ENCODE data around the gene TPM2.

DNA sequence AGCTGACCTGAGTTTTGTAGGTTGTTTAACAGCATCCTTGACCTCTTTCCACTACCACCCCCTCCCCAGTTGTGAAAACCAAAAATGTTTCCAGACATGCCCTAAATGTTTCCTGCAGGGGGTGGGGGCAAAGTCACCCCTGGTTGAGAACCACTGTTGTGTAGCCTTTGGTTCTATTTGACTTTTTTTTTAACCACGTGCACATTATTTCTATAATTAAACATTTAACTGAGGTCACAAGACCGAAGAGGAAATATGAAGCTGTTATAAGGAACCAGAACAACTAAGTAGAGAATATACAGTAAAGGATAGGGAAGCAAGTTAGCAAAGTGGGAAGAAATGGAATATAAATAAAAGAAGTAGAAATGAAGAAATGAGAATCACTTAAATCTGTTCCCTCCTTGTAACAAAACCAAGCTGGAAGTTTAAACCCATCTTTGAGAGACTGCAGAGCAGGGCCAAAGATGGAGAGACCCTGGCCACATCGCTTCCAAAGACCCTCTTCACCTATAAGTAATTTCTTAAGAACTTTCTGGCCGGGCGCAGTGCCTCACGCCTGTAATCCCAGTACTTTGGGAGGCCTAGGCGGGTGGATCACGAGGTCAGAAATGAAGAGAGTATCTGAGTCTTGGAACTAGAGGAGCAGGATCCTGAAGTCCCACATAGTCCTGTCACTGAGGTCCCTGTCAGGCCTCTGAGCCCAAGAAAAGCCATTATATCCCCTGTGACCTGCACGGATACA is 53.4 kb downstream of the TPM2 start:
- TF ChIP-seq, protein P1, sequence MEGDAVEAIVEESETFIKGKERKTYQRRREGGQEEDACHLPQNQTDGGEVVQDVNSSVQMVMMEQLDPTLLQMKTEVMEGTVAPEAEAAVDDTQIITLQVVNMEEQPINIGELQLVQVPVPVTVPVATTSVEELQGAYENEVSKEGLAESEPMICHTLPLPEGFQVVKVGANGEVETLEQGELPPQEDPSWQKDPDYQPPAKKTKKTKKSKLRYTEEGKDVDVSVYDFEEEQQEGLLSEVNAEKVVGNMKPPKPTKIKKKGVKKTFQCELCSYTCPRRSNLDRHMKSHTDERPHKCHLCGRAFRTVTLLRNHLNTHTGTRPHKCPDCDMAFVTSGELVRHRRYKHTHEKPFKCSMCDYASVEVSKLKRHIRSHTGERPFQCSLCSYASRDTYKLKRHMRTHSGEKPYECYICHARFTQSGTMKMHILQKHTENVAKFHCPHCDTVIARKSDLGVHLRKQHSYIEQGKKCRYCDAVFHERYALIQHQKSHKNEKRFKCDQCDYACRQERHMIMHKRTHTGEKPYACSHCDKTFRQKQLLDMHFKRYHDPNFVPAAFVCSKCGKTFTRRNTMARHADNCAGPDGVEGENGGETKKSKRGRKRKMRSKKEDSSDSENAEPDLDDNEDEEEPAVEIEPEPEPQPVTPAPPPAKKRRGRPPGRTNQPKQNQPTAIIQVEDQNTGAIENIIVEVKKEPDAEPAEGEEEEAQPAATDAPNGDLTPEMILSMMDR (conservative IDR thresholded peaks at IDR 0.05 in 1 of 2, IDR thresholded peaks at IDR 0.05 in 1 of 2; ENCODE audit: extremely low read depth in 1 of 2, insufficient read depth in 1 of 2, low read depth in 1 of 2, low read length in 2 of 2) = no peak
- no peak for TF ChIP-seq EZH2 (IDR thresholded peaks at IDR 0.05; ENCODE audit: borderline replicate concordance, low read length)
